ENCODE results near the gene DIP2A. TPM values are rescaled to one million over a fixed set of nuclear protein-coding genes. Genes with fewer than 3 reads are reported as not detected.
"Not testable (repeated sequence)": the region's sequence is repeated elsewhere in the genome, so short reads cannot be mapped to it uniquely, and the experiment has no call there.

DIP2A gene
- total RNA-seq, 4 donors from 2014 or later = 19.9 to 40.8 (median 31.1) TPM

GRCh38 chr21:46570631-46571030 is 111.9 kb downstream of the DIP2A start:
- H3K4me3 ChIP-seq = no peak overlapping the region
- H3K27ac ChIP-seq = no peak overlapping the region
- peaks cover 0 to 9% (median 0%) of the 10 kb centered on the region in 3 donors for H3K9me3 ChIP-seq
- H3K36me3 ChIP-seq = peaks cover 0 to 75% of the 10 kb centered on the region in 2 donors
- no peak for ATAC-seq
- no peak for TF ChIP-seq EP300 (IDR thresholded peaks at IDR 0.05)
- H3K27me3 ChIP-seq = no peaks in the 10 kb centered on the region
- H3K4me1 ChIP-seq = no peaks in the 10 kb centered on the region

GRCh38 chr21:46572850-46573249 is 114.2 kb downstream of the DIP2A start:
- Histone ChIP-seq H3K9me3 (peaks cover 0 to 9% (median 0%) of the 10 kb centered on the region in 3 donors), H3K36me3 (peaks cover 0 to 53% of the 10 kb centered on the region in 2 donors), H3K4me3 (no peak overlapping the region), H3K27ac (no peak overlapping the region), H3K4me1 (no peaks in the 10 kb centered on the region), H3K27me3 (no peaks in the 10 kb centered on the region)
- ATAC-seq = no peak
- WGBS, 2 donors (ENCODE audit: low coverage in 1 of 2) = 100% methylated on average over 1 of the region's 1 CpG
- TF ChIP-seq POLR2A (IDR thresholded peaks at IDR 0.05) = no peak
- TF ChIP-seq EP300 (IDR thresholded peaks at IDR 0.05) = no peak
- TF ChIP-seq POLR2AphosphoS5 (IDR thresholded peaks at IDR 0.05) = no peak
- no peak for TF ChIP-seq CTCF (IDR thresholded peaks at IDR 0.05)

- not testable (repeated sequence) for ATAC-seq, H3K27ac ChIP-seq, H3K4me3 ChIP-seq, H3K27me3 ChIP-seq, H3K4me1 ChIP-seq
- Histone ChIP-seq H3K36me3 (peaks cover 0 to 31% of the 10 kb centered on the region in 2 donors), H3K9me3 (peaks cover 0 to 25% (median 0%) of the 10 kb centered on the region in 3 donors)
- 100% methylated on average over 1 to 3 of the region's 5 CpGs for WGBS, 2 donors (ENCODE audit: low coverage in 1 of 2)
These were observed 119.1 kb downstream of the DIP2A start for GRCh38 chr21:46577786-46578185.

GRCh38 chr21:46579394-46579793 is 120.7 kb downstream of the DIP2A start:
- 89 to 90% methylated on average over 2 of the region's 2 CpGs for WGBS, 2 donors (ENCODE audit: low coverage in 1 of 2)
- Histone ChIP-seq H3K9me3 (peaks cover 0 to 25% (median 0%) of the 10 kb centered on the region in 3 donors), H3K36me3 (peaks cover 0 to 28% of the 10 kb centered on the region in 2 donors)
- not testable (repeated sequence) for H3K27ac ChIP-seq, H3K27me3 ChIP-seq, H3K4me1 ChIP-seq, H3K4me3 ChIP-seq, ATAC-seq

- no peak for TF ChIP-seq POLR2AphosphoS5 (IDR thresholded peaks at IDR 0.05)
- TF ChIP-seq CTCF (IDR thresholded peaks at IDR 0.05) = no peak
- TF ChIP-seq EP300 (IDR thresholded peaks at IDR 0.05) = no peak
- TF ChIP-seq POLR2A (IDR thresholded peaks at IDR 0.05) = no peak
- no peak overlapping the region for H3K27ac ChIP-seq
- peaks cover 0 to 28% of the 10 kb centered on the region in 2 donors for H3K36me3 ChIP-seq
- H3K4me1 ChIP-seq = no peaks in the 10 kb centered on the region
- no peak overlapping the region for H3K4me3 ChIP-seq
- ATAC-seq = no peak
- H3K9me3 ChIP-seq = peaks cover 0 to 28% (median 0%) of the 10 kb centered on the region in 3 donors
- WGBS, 2 donors (ENCODE audit: low coverage in 1 of 2) = no CpG with 5 or more reads among the region's 5 CpGs
- no peaks in the 10 kb centered on the region for H3K27me3 ChIP-seq
These were observed 123.2 kb downstream of the DIP2A start for GRCh38 chr21:46581780-46582307.

- Histone ChIP-seq H3K4me3 (no peak overlapping the region), H3K9me3 (peaks cover 0 to 30% (median 0%) of the 10 kb centered on the region in 3 donors), H3K36me3 (peaks cover 0 to 27% of the 10 kb centered on the region in 2 donors), H3K27ac (no peak overlapping the region), H3K27me3 (no peaks in the 10 kb centered on the region), H3K4me1 (no peaks in the 10 kb centered on the region)
- no peak for ATAC-seq
- WGBS, 2 donors (ENCODE audit: low coverage in 1 of 2) = 80 to 100% methylated on average over 4 to 6 of the region's 7 CpGs
- TF ChIP-seq POLR2AphosphoS5 (IDR thresholded peaks at IDR 0.05) = no peak
- TF ChIP-seq CTCF (IDR thresholded peaks at IDR 0.05) = no peak
- no peak for TF ChIP-seq EP300 (IDR thresholded peaks at IDR 0.05)
- no peak for TF ChIP-seq POLR2A (IDR thresholded peaks at IDR 0.05)
These were observed 126.7 kb downstream of the DIP2A start for GRCh38 chr21:46585191-46585953.

Data from gastroesophageal sphincter (tissue), 4 donors.